ENCODE measurements around the gene CELSR1. TPM values are rescaled to one million over a fixed set of nuclear protein-coding genes. Genes with fewer than 3 reads are reported as not detected.

The CELSR1 gene
- total RNA-seq, 2 experiments from 2014 or later, result 1.0 to 1.1 TPM

- intact Hi-C loops (cut with DNase I, micrococcal nuclease), result loop anchor here in 1 of 2 experiments (10.0 kb wide), 1 partner anchor 110 kb away; no protein-coding TSS in a partner anchor
- Histone ChIP-seq H3K4me3 (ENCODE audit: low read length) (no peak overlapping the region), H3K4me1 (ENCODE audit: insufficient read depth, low read length) (peaks cover 16% of the 10 kb centered on the region), H3K27ac (ENCODE audit: low read depth in 1 of 2, low read length in 2 of 2) (no peak overlapping the region), H3K27me3 (ENCODE audit: control insufficient read depth in 1 of 2, insufficient read depth in 2 of 2, low read length in 2 of 2) (no peaks in the 10 kb centered on the region), H3K9me3 (ENCODE audit: control insufficient read depth in 1 of 2, insufficient read depth in 1 of 2, low read length in 2 of 2) (no peaks in the 10 kb centered on the region), H3K36me3 (ENCODE audit: insufficient read depth, low read length) (no peaks in the 10 kb centered on the region)
- H3K36me3 Mint-ChIP-seq (ENCODE audit: low read depth), result no peaks in the 10 kb centered on the region
- ChIA-PET POLR2A (no interaction called here), CTCF (no interaction called here)
- H3K4me1 Mint-ChIP-seq (ENCODE audit: low read depth), result peaks cover 5% of the 10 kb centered on the region
- no peak overlapping the region for H3K4me3 Mint-ChIP-seq
- no peaks in the 10 kb centered on the region for H3K9me3 Mint-ChIP-seq
- no peak for TF ChIP-seq CTCF (IDR thresholded peaks at IDR 0.05)
- ATAC-seq (ENCODE audit: poor library complexity) (no peak), DNase-seq (no peak)
- no peaks in the 10 kb centered on the region for H3K27me3 Mint-ChIP-seq
- H3K27ac Mint-ChIP-seq, result no peak overlapping the region
Measured at GRCh38 chr22:46395145-46395544, 142.3 kb downstream of the CELSR1 start.

GRCh38 chr22:46394622-46395021 is 142.8 kb downstream of the CELSR1 start:
- no peak overlapping the region for H3K4me3 ChIP-seq (ENCODE audit: low read length)
- no peaks in the 10 kb centered on the region for H3K27me3 Mint-ChIP-seq
- DNase-seq (no peak), ATAC-seq (ENCODE audit: poor library complexity) (no peak)
- TF ChIP-seq CTCF (IDR thresholded peaks at IDR 0.05), result no peak
- no peaks in the 10 kb centered on the region for H3K9me3 ChIP-seq (ENCODE audit: control insufficient read depth in 1 of 2, insufficient read depth in 1 of 2, low read length in 2 of 2)
- intact Hi-C loops (cut with DNase I, micrococcal nuclease), result loop anchor here in 1 of 2 experiments (10.0 kb wide), 1 partner anchor 110 kb away; no protein-coding TSS in a partner anchor
- CTCF ChIA-PET, result no interaction called here
- H3K36me3 ChIP-seq (ENCODE audit: insufficient read depth, low read length), result no peaks in the 10 kb centered on the region
- H3K4me1 Mint-ChIP-seq (ENCODE audit: low read depth), result peaks cover 5% of the 10 kb centered on the region
- no peaks in the 10 kb centered on the region for H3K36me3 Mint-ChIP-seq (ENCODE audit: low read depth)
- no peak overlapping the region for H3K4me3 Mint-ChIP-seq
- H3K4me1 ChIP-seq (ENCODE audit: insufficient read depth, low read length), result peaks cover 16% of the 10 kb centered on the region
- no peak overlapping the region for H3K27ac ChIP-seq (ENCODE audit: low read depth in 1 of 2, low read length in 2 of 2)
- H3K27ac Mint-ChIP-seq, result no peak overlapping the region
- no peaks in the 10 kb centered on the region for H3K27me3 ChIP-seq (ENCODE audit: control insufficient read depth in 1 of 2, insufficient read depth in 2 of 2, low read length in 2 of 2)
- H3K9me3 Mint-ChIP-seq, result no peaks in the 10 kb centered on the region
- POLR2A ChIA-PET, result no interaction called here

GRCh38 chr22:46393873-46394272 is 143.5 kb downstream of the CELSR1 start:
- H3K27me3 Mint-ChIP-seq, result no peaks in the 10 kb centered on the region
- Histone ChIP-seq H3K9me3 (ENCODE audit: control insufficient read depth in 1 of 2, insufficient read depth in 1 of 2, low read length in 2 of 2) (no peaks in the 10 kb centered on the region), H3K36me3 (ENCODE audit: insufficient read depth, low read length) (no peaks in the 10 kb centered on the region), H3K27ac (ENCODE audit: low read depth in 1 of 2, low read length in 2 of 2) (no peak overlapping the region), H3K27me3 (ENCODE audit: control insufficient read depth in 1 of 2, insufficient read depth in 2 of 2, low read length in 2 of 2) (no peaks in the 10 kb centered on the region), H3K4me3 (ENCODE audit: low read length) (no peak overlapping the region), H3K4me1 (ENCODE audit: insufficient read depth, low read length) (peaks cover 8% of the 10 kb centered on the region)
- DNase-seq, result peak in 1 of 14 experiments; percentile 6
- ATAC-seq (ENCODE audit: poor library complexity), result peak; percentile 26
- intact Hi-C loops (cut with DNase I, micrococcal nuclease), result loop anchor here in 1 of 2 experiments (10.0 kb wide), 1 partner anchor 111 kb away; no protein-coding TSS in a partner anchor
- ChIA-PET POLR2A (no interaction called here), CTCF (no interaction called here)
- no peaks in the 10 kb centered on the region for H3K36me3 Mint-ChIP-seq (ENCODE audit: low read depth)
- no peak for TF ChIP-seq CTCF (IDR thresholded peaks at IDR 0.05)
- H3K4me3 Mint-ChIP-seq, result no peak overlapping the region
- H3K4me1 Mint-ChIP-seq (ENCODE audit: low read depth), result peaks cover 5% of the 10 kb centered on the region
- no peak overlapping the region for H3K27ac Mint-ChIP-seq
- no peaks in the 10 kb centered on the region for H3K9me3 Mint-ChIP-seq

All from CD4-positive, alpha-beta T cell (primary cell).